Esophagus squamous epithelium (tissue), 4 donors: ENCODE results near the gene AIPL1.

ENCODE experiments used
- POLR2A ChIP-seq, 4 donors: fragments of 450-650 bp; IDR thresholded peaks; one replicate each; pipeline ENCODE4 v1.6.1; 2017; ENCODE audit warnings: antibody characterized with exemption in 4 of 4, mild to moderate bottlenecking in 4 of 4, moderate library complexity in 3 of 4
- TF ChIP-seq, protein P1 (sequence below), 6 experiments: fragments of 450-650 bp in 4 of 6; fragments of 200-600 bp in 2 of 6; sonication (generic) in 2 of 6; IDR thresholded peaks; one replicate each; pipeline ENCODE4 v1.5.1; 2016 to 2019; ENCODE audit warnings: antibody characterized with exemption in 6 of 6, mild to moderate bottlenecking in 4 of 6, moderate library complexity in 4 of 6

DNA sequence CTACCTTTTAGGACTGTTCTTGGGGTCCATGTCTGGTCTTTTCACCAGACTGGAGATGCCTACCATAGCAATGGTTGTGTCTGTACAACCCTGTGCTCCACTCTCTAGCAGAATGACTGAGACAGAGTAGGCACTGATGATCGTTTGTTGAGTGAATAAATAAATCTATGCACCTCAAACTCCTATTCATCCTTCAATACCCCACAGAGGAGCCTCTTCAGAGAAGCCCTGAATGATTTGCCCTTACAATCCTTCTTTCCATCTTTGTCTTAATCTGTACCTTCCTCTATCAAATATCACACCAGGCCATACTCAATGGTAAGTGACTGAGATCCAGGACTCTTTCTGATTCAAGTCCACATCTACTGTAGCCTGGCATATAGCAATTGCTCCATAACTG lies 32.6 kb upstream of the AIPL1 start:
- TF ChIP-seq, protein P1, sequence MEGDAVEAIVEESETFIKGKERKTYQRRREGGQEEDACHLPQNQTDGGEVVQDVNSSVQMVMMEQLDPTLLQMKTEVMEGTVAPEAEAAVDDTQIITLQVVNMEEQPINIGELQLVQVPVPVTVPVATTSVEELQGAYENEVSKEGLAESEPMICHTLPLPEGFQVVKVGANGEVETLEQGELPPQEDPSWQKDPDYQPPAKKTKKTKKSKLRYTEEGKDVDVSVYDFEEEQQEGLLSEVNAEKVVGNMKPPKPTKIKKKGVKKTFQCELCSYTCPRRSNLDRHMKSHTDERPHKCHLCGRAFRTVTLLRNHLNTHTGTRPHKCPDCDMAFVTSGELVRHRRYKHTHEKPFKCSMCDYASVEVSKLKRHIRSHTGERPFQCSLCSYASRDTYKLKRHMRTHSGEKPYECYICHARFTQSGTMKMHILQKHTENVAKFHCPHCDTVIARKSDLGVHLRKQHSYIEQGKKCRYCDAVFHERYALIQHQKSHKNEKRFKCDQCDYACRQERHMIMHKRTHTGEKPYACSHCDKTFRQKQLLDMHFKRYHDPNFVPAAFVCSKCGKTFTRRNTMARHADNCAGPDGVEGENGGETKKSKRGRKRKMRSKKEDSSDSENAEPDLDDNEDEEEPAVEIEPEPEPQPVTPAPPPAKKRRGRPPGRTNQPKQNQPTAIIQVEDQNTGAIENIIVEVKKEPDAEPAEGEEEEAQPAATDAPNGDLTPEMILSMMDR (IDR thresholded peaks at IDR 0.05) = no peak
- no peak for TF ChIP-seq POLR2A (IDR thresholded peaks at IDR 0.05)
